Measurements from ENCODE around the gene MMP3.
A peak's percentile ranks its signal among the peaks of the same experiment; 100 is the strongest.

MMP3 gene

DNA sequence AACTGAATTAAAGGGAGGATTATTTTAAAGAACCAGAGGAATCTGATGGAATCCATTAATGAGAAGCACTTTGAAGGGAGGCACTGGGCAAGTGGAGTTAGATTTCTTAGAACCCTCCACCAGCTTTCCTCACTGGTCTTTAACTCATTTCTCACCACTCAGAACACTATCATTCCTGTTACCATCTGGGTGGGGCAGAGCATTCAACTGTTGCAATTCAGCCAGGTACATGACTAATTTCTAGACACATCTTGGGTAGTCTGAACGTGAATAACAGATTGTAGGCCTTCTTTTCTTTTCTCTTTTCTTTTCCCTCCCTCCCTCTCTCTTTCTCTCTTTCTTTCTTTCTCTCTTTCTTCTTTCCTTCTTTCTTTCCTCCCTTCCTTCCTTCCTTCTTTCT lies 29.9 kb downstream of the MMP3 start:
- Histone ChIP-seq H3K4me2 (ENCODE audit: low read length) (no peak overlapping the region), H3K27ac (ENCODE audit: low read depth, low read length) (no peak overlapping the region), H3F3A (ENCODE audit: control insufficient read depth, insufficient read depth) (no peaks in the 10 kb centered on the region), H3K79me2 (ENCODE audit: control insufficient read depth, low read length) (no peaks in the 10 kb centered on the region), H4K20me1 (ENCODE audit: control insufficient read depth, insufficient read depth, low read depth, low read length) (no peaks in the 10 kb centered on the region), H3K27me3 (ENCODE audit: control insufficient read depth, low read length) (0 out of 2 replicates have a peak, but pooled peaks cover 3% of the 10 kb centered on the region), H3K9me2 (replicated peaks; ENCODE audit: control insufficient read depth, low read length) (no peaks in the 10 kb centered on the region), H3K36me3 (ENCODE audit: control insufficient read depth, low read length) (no peaks in the 10 kb centered on the region), H3K4me3 (ENCODE audit: low read length) (no peak overlapping the region), H3K9me3 (ENCODE audit: control insufficient read depth, insufficient read depth, low read length) (no peaks in the 10 kb centered on the region), H3K4me1 (ENCODE audit: control insufficient read depth, low read length) (no peaks in the 10 kb centered on the region)
- TF ChIP-seq, protein P1, sequence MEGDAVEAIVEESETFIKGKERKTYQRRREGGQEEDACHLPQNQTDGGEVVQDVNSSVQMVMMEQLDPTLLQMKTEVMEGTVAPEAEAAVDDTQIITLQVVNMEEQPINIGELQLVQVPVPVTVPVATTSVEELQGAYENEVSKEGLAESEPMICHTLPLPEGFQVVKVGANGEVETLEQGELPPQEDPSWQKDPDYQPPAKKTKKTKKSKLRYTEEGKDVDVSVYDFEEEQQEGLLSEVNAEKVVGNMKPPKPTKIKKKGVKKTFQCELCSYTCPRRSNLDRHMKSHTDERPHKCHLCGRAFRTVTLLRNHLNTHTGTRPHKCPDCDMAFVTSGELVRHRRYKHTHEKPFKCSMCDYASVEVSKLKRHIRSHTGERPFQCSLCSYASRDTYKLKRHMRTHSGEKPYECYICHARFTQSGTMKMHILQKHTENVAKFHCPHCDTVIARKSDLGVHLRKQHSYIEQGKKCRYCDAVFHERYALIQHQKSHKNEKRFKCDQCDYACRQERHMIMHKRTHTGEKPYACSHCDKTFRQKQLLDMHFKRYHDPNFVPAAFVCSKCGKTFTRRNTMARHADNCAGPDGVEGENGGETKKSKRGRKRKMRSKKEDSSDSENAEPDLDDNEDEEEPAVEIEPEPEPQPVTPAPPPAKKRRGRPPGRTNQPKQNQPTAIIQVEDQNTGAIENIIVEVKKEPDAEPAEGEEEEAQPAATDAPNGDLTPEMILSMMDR (IDR thresholded peaks at IDR 0.05; ENCODE audit: low read depth, low read length, poor library complexity, severe bottlenecking) = no peak
- TF ChIP-seq EZH2phosphoT487 (IDR thresholded peaks at IDR 0.05; ENCODE audit: borderline replicate concordance, low read length) = no peak

DNA sequence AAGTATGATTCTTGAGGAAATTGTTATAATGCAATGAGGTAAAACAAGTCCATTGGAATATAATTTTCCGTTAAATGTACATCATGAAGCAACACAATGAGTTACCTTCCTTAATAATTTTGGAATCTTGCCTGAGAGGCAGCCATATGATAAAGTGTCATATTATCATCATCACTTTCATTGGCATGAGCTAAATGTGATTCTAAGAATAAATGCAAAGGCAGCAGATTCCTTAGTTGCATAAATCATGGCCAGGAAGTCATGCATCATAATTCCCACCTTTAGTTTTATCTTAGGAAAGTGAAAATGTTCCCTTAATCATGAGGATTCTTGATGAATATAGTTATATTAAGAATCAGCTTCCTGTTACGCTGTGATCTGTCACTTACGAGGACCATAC lies 31.2 kb downstream of the MMP3 start:
- H3K9me3 ChIP-seq (ENCODE audit: control insufficient read depth, insufficient read depth, low read length) = no peaks in the 10 kb centered on the region
- H3K4me1 ChIP-seq (ENCODE audit: control insufficient read depth, low read length) = no peaks in the 10 kb centered on the region
- no peak overlapping the region for H3K4me3 ChIP-seq (ENCODE audit: low read length)
- no peaks in the 10 kb centered on the region for H3K36me3 ChIP-seq (ENCODE audit: control insufficient read depth, low read length)
- H3K4me2 ChIP-seq (ENCODE audit: low read length) = no peak overlapping the region
- no peak for TF ChIP-seq EZH2phosphoT487 (IDR thresholded peaks at IDR 0.05; ENCODE audit: borderline replicate concordance, low read length)
- TF ChIP-seq, protein P1 (IDR thresholded peaks at IDR 0.05; ENCODE audit: low read depth, low read length, poor library complexity, severe bottlenecking) = no peak
- H3K27ac ChIP-seq (ENCODE audit: low read depth, low read length) = no peak overlapping the region
- no peaks in the 10 kb centered on the region for H3K9me2 ChIP-seq (replicated peaks; ENCODE audit: control insufficient read depth, low read length)
- no peaks in the 10 kb centered on the region for H4K20me1 ChIP-seq (ENCODE audit: control insufficient read depth, insufficient read depth, low read depth, low read length)
- H3K79me2 ChIP-seq (ENCODE audit: control insufficient read depth, low read length) = no peaks in the 10 kb centered on the region
- no peaks in the 10 kb centered on the region for H3F3A ChIP-seq (ENCODE audit: control insufficient read depth, insufficient read depth)
- 0 out of 2 replicates have a peak, but pooled peaks cover 3% of the 10 kb centered on the region for H3K27me3 ChIP-seq (ENCODE audit: control insufficient read depth, low read length)

DNA sequence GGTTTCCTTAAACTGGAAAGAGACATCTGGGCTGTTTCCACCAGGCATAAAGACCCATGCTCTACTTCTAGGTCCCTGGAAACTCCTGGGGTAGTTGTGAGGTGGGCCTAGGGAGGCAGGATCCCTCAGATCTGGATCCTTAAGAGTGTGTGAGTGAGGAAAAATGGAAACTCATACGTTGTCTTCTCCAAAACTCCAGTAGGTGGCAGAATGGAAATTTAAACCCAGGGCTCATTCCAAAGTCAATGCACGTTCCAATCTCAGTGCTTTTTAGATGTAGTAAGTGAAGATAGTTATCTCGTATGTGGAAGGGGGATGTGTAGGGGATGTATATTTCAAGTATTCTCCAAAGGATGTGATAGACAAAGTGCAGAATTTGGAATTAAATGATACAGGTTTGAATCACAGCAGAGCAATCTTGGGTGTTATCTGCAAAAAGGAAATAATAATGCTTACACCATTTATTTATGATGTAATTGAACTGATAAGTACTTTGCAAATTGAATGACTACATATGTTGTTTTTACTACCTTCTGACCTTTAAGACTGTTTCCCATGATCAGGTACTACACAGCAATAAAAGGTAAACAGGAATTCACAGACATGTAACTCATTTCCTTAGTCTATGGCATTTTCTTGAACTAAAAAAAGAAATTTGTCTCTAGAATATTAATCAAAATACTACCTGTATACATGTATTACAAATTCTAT lies 32.3 kb downstream of the MMP3 start:
- TF ChIP-seq, protein P1 (IDR thresholded peaks at IDR 0.05; ENCODE audit: low read depth, low read length, poor library complexity, severe bottlenecking) = peak; percentile 59
- no peak for TF ChIP-seq EZH2phosphoT487 (IDR thresholded peaks at IDR 0.05; ENCODE audit: borderline replicate concordance, low read length)
- no peaks in the 10 kb centered on the region for H3K9me2 ChIP-seq (replicated peaks; ENCODE audit: control insufficient read depth, low read length)
- H3K4me2 ChIP-seq (ENCODE audit: low read length) = no peak overlapping the region
- H3K27me3 ChIP-seq (ENCODE audit: control insufficient read depth, low read length) = 0 out of 2 replicates have a peak, but pooled peaks cover 3% of the 10 kb centered on the region
- no peaks in the 10 kb centered on the region for H3K9me3 ChIP-seq (ENCODE audit: control insufficient read depth, insufficient read depth, low read length)
- no peaks in the 10 kb centered on the region for H3K4me1 ChIP-seq (ENCODE audit: control insufficient read depth, low read length)
- H3K4me3 ChIP-seq (ENCODE audit: low read length) = no peak overlapping the region
- no peaks in the 10 kb centered on the region for H3K36me3 ChIP-seq (ENCODE audit: control insufficient read depth, low read length)
- H3F3A ChIP-seq (ENCODE audit: control insufficient read depth, insufficient read depth) = no peaks in the 10 kb centered on the region
- H3K79me2 ChIP-seq (ENCODE audit: control insufficient read depth, low read length) = no peaks in the 10 kb centered on the region
- H4K20me1 ChIP-seq (ENCODE audit: control insufficient read depth, insufficient read depth, low read depth, low read length) = no peaks in the 10 kb centered on the region
- no peak overlapping the region for H3K27ac ChIP-seq (ENCODE audit: low read depth, low read length)

Measured in DOHH2 (cell line).